Uterus (tissue), 2 donors: ENCODE results near the gene RAD23B.

Experiments
- CTCF ChIP-seq, 4 experiments: fragments of 200-600 bp in 2 of 4; fragments of 450-650 bp in 2 of 4; sonication (generic) in 2 of 4; IDR thresholded peaks; one replicate each; pipeline ENCODE4 v1.5.1; 2016 to 2019; ENCODE audit warnings: antibody characterized with exemption in 4 of 4, mild to moderate bottlenecking in 2 of 4, moderate library complexity in 1 of 4
- POLR2A ChIP-seq, 2 donors: fragments of 450-650 bp; IDR thresholded peaks; one replicate each; pipeline ENCODE4 v1.6.1; 2016; ENCODE audit warnings: antibody characterized with exemption in 2 of 2, mild to moderate bottlenecking in 1 of 2, moderate library complexity in 1 of 2

- no peak for TF ChIP-seq CTCF (IDR thresholded peaks at IDR 0.05)
- no peak for TF ChIP-seq POLR2A (IDR thresholded peaks at IDR 0.05)
These were observed 42.8 kb upstream of the RAD23B start for GRCh38 chr9:107240260-107240659.
